HG03039 (cell line): ENCODE data around the gene HDC.

Experiments
- ATAC-seq: cut with Tn5 transposase; IDR thresholded peaks from one replicate; pipeline ENCODE4 v1.9.1; 2021; ENCODE audit warnings: mild to moderate bottlenecking, moderate library complexity; ENCODE audit not compliant: unreplicated experiment

HDC gene, protein sequence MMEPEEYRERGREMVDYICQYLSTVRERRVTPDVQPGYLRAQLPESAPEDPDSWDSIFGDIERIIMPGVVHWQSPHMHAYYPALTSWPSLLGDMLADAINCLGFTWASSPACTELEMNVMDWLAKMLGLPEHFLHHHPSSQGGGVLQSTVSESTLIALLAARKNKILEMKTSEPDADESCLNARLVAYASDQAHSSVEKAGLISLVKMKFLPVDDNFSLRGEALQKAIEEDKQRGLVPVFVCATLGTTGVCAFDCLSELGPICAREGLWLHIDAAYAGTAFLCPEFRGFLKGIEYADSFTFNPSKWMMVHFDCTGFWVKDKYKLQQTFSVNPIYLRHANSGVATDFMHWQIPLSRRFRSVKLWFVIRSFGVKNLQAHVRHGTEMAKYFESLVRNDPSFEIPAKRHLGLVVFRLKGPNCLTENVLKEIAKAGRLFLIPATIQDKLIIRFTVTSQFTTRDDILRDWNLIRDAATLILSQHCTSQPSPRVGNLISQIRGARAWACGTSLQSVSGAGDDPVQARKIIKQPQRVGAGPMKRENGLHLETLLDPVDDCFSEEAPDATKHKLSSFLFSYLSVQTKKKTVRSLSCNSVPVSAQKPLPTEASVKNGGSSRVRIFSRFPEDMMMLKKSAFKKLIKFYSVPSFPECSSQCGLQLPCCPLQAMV

DNA sequence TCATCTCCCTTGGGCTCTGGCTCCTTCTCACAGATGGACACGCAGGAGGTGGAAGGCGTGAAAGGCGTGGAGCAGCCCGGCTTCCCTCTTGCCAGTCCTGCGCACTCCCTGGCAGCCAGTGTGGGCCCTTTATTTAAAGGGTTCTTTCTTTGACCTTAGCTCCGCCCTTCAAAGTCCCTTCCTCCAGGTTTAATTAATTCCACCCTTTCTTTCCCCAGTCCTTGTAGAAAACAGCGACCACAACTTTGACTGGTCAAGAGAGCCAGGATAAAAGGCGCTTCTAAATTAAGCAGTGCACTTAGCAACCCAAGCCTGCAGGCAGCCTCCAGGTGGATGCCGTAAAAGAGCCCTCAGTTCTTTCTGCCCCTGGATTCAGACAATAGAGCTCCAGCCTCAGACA lies at the start of gene HDC:
Gene HDC (minus strand): TSS at position 107 of the 400 bp plus-strand sequence. CDS start 103 bp downstream, at position 4.
- ATAC-seq: no peak

DNA sequence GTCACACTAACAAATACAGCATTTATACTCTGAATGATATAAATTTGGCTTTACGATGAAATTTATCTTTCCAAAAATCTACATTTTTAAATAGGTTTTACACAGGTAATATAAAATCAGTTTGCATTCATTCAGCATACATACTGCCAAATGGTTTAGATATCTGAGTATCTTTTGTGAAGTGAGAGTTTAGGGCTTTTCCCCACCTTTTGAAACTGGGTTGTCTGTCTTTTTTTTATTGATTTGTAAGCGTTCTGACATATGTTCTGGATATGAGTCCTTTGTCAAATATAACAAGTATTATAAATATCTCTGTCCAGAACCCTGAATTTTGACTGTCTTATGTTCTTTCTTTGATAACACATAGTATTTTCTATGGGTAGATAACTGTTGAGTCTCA lies 47.1 kb upstream of the HDC start:
- ATAC-seq: no peak

DNA sequence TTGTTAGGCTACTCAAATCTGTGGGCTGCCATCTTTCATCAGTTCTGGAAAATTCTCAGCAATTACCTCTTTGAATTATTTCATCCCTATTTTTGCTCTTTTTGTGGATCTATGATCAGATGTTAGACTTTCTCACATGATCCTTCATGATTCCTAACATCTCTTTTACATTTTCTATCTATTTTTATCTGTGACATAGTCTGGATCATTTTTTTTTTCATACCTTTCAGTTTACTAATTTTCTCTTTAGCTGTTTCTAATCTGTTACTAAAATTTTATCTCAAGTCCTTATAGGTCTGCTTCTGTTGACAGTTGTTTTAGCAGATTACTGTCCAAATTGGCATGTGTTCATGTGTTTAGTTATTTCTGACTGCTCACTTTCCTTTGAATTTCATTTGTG lies 42.3 kb upstream of the HDC start:
- no peak for ATAC-seq

DNA sequence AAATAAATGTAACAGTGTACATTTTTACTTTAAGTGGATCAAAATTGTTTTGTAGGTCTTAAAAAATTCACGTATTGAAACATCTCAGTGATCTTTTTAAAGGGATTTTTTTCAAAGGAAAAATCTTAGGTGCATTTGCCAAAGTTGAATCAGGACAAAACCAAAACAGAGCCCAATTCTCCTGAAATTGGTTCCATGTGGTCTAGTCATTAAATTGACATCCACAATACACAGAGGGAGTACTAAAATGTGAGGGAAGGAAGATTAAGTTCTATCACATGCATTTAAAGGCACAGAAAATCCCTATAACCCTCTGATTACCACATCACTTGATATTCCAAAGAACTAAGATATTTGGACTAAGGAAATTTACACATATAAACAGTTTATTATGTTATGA lies 39.3 kb upstream of the HDC start:
- ATAC-seq: no peak

DNA sequence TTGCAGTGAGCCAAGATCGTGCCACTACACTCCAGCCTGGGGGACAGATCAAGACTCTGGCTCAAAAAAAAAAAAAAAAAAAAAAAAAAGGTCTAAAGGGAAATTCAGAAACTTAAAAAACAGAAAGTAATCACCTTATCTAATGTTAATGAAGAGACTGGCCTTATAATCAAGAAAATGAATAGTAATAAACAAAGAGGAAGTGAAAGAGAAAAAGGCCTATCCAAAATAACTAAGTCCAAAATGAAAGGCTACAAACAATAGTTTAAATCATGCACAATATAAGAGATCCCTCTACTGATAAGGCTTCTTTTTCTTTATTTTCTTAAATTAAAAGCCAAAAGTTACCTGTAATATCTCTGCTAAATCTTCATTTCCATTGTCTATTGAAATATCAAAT lies 37.1 kb upstream of the HDC start:
- no peak for ATAC-seq

DNA sequence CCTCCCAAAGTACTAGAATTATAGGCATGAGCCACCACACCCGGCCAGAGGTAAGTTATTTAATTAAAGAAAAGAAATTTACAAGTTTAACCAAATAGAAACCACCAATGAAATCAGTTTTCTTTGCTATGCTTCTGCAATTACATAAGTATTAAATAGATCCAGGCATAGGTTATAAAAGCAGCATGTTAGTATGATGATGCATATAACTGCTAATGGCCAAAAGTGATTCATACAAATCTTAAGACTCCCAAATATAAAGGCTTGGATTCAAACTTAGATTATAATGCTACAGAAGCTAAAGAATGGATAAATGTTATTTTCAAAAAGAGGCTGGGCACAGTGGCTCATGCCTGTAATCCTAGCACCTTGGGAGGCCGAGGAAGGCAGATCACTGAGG lies 32.8 kb upstream of the HDC start:
- ATAC-seq: no peak

DNA sequence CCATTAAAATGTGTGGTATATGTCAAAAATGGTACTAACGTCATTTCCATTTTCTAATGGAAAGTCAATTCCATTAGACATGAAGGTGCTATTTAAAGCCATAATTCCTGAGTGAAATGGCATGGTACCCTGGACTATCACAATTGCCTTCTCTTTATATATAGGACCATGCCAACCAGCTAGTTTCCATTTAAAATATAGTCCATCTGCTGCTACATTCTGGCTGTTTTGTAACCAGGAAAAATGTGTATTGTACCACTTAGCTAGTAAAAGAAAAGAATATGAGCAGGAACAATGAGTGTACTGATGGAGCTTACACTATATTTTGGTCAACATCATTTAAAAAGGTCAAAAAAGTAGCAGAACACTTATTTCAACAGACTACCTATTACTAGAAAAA lies 30.4 kb upstream of the HDC start:
- ATAC-seq: no peak

DNA sequence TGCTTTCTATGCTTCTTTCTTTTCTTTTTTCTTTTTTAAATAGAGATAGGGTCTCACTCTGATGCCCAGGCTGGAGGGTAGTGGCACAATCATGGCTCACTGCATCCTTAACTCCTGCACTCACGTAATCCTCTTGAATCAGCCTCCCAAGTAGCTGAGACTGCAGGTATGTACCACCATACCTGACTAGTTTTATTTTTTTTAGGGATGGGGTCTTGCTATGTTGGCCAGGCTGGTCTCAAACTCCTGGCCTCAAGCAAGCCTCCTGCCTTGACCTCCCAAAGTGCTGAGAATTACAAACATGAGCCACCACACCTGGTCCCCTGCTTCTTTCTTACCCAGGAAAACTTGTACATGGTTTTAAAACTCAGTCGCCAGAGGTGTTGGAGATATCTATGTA lies 24.2 kb upstream of the HDC start:
- no peak for ATAC-seq

DNA sequence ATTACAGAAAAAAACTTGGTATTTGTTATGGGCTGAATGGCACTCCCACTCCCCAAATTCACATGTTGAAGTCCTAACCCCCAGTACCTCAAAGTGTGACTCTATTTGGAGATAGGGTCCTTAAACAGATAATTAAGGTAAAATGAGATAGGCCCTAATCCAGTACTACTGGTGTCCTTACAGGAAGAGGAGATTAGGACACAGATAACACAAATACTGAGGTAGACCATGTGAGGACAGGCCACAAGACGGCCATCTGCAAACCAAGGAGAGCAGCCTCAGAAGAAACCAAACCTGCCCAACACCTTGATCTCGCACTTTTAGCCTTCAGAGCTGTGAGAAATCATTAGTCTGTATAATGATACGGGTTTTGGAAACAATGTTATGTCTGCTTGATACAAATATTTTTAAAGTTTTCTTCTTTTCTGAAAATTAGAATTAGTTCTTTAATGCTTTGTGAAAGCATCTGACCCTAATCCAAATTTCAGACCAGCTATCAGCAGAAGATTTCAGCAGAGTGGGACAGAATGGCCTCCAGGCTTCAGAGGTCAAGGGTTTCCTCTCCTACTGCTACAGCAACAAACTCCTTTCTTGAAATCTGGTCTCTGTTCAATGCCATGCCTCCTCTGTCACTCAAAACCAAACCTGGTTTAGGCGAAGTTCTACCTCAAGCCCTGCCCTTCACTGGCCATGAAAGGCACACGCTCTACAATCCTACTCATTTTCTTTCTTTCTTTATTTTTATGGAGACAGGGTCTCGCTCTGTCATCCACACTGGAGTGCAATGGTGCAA lies 22.0 kb upstream of the HDC start:
- ATAC-seq: no peak

DNA sequence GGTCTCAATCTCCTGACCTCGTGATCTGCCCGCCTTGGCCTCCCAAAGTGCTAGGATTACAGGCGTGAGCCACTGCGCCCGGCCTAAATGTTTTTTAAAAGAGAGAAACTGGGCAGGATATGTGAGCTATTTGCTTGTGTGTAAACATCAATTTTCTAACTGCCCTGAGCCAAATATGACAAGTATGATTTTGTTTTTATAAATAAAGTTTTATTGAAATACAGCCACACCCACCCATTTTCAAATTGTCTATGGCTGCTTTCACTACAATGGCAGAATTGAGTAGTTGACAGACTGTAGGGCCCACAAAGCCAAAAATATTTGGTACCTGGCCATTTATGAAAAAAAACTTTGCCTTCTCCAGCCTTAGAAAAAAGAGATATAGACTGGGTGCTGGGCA lies 15.9 kb upstream of the HDC start:
- no peak for ATAC-seq

DNA sequence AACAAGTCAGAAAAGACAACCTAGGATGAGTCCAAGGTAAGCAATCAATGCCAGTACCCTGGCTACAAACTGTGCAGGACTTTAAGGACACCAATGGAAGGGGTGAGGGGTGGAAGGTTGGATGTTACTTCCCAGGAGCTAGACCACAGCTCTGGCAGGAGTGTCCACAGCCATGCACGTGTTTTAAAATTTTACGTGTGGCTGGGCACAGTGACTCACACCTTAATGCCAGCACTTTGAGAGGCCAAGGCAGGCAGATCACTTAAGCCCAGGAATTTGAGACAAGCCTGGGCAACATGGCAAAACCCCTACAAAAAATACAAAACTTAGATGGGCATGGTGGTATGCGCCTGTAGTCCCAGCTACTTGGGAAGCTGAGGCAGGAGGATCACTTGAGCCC lies 14.7 kb upstream of the HDC start:
- no peak for ATAC-seq

DNA sequence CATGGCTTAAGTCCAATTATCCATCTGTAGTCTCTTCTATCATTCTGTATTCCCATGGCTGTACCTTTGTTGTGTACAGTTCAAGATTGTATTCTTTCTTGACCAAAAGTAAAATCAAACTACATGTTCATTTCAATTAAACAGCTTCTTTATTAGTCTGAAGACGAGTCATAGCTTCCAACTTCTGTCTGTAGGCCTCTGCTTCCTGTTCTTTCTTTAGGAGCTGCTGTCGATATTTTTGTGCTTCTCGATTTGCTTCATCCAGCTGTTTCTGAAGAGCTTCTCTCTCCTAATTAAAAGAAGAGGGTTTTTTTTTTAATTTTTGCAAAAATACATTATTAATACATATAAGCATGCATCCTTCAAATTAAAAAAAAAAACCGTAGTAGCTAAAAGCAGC lies 13.0 kb upstream of the HDC start:
- ATAC-seq: no peak

DNA sequence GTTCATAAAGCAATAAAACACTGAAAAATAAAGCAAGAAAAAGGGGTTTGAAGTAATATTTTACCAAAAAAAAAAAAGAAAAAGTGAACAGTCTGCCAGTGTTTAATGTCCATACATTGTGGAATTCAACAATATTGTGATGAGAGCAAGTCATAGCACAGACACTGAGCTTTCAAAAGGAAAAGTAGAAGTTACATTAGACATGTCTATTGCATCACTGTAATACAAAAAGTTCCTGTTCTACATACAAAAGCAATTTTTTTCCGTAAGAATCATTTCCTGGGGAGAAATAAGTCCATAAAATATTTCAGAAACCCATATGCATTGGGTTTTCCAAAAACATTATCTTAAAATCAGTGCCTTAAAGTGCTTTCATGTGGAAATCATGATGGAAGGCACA lies 11.8 kb upstream of the HDC start:
- no peak for ATAC-seq

DNA sequence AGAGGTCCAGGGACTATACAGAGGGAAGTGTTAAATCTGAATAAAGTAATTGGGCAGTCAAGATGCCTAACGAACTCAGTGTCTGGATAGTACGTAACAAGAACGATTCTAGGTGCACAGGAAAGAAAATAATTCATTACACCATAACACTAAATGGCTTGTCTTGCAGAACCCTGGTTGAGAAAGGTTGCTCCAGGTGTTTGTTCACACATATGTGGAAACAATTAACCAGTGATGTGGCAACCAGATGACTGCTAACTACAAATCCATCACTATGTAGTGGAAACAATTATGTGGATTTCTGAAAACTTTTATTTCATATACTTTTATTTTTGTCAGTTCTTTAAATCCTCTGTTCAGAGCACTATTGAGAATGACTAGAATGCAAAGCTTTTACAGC lies 10.4 kb upstream of the HDC start:
- no peak for ATAC-seq

DNA sequence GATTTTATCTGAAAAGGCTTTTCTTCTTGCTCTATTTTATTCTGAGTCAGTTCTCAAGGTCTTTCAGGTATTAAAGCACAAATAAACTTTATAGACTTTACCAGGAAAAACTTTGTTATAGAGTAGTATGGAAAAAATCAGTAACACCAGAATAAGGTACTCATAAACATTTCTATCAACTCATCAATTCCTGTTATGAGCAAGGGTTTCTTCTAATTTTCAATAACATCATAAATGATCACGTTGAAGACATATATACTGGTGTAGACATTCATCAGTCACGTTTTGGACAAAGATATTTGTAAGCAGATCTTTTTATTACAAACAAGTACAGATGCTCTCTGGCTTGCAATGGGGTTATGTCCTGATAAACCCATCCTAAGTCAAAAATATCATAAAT lies 9.6 kb upstream of the HDC start:
- no peak for ATAC-seq

DNA sequence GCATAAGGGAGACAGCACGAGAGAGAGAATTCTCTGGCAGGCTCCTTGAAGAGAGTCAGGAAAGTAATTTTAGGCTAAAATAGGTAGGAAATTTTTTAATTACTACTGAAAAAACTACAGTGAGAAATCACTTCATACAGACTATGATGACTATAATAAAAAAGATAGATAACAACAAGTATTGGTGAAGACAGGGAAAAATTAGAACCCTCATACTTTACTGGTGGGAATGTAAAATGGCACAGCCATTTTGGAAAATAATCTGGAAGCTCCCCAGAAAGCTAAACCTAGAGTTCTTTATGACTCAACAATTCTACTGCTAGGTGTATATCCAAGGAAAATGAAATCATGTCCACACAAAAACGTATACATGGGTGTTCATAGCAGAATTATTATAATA lies 2.1 kb upstream of the HDC start:
- no peak for ATAC-seq

DNA sequence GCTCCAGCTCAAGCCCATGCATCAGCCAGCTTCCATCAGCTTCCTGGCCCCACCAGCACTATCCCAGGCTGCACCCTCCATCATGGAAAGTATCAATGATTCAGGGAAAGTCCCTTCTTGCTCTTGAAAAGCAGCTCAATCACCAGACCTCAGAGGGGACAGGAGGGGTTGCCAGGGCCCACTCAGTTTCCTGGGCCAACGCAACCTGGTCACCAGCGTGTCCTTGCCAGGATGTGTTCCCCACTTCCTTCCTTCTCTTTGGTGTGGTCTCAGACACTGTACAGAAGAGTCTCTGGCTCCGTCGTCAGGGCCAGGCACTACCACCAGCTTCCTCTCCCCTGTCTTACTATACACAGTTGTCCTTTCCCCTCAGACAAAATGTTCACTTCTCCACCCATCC lies 3.0 kb downstream of the HDC start:
- no peak for ATAC-seq

DNA sequence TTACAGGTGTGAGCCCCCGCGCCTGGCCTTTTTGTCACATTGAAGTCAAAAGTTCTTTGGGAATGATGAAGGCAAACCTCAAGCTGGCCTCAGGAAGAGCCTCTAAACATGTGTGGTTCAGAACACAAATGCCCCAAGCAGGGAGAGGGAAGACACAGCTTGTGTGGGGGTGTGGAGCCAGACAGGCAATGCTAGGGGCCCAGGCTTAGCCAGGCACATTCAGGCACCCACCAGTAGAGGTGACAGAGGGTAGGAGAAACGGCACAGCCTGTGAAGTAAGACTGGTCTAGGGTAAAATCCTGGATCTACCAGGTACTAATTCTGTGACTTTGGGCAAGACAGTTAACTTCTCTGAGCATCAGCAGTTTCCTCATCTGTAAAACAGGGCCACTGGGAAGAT lies 3.5 kb downstream of the HDC start:
- ATAC-seq: no peak

DNA sequence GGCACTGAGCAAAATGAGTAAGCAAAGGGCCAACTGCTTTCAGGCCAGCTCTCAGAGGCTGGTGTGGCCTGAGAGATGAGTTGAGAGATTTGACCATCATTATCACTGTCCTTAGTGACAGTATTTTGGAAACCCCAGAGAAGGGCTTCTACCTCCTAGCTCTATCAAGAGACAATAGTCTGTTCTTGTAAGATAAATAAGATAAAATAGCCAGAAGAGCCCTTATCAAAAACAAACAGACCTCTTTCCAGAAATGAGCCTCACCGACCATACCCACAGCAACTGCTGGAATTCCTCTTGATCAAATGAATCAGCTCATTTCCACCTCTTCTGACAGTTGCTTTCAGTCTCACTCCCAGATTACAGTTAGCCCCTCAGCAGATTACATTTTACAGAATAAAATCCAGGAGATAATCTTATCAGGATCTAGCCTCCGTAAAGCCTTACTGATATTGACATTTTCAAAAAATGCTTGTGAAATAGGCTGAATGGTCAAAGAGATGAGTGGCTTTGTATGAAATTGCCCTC lies 4.5 kb downstream of the HDC start:
- ATAC-seq: peak; percentile 29

DNA sequence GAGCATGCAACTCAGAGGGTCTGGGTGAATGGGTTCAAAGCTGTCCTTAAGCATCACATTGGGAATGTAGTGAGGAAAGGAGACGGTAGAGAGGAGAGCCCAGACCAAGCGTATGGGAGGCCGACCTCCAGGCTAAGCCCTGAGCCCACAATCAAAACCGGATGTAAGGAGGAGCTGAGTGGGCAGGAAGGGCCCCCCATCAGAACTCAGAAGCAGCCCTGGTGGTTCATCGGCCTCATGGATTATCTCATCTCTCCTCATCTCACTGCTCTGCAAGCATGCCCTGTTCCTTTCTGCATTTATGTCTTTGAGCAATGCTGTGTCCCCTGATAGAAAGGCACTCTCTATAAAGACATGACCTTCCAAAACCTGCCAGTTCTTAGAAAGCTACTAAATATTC lies 6.2 kb downstream of the HDC start:
- ATAC-seq: no peak

DNA sequence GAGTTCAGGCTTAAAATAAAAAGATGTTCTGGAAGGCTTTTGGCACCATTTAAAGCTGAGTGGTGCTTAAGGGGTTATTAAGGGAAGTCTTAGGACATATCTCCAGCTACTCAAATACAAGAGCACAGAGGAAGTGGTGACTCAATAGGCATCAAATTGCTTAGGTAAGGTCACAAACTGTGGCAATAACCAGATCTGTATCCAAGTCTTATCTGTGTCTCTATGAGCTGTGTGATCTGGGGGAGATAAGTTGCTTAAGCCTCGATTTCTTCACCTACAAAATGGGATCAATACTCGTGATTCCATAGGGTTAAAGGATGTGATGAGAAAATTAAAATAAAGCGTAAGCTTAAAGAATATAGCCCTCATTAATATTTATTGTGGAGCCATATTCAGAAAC lies 7.6 kb downstream of the HDC start:
- ATAC-seq: no peak

DNA sequence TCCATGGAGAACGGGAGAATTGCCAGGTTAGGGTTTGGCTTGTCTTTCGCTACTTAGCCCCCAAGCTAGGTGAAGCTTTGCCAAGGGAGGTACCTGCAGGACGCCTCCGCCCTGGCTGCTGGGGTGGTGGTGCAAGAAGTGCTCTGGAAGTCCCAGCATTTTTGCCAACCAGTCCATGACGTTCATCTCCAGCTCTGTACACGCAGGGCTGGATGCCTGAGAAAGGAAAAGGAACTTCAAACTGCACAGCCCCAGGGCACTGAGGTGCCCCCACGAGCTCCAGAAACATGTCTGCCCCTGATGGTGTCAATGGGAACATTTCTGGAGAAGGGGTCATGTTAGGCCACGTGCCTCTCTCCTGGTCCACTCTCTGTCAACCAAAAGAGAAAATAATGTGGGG lies 8.2 kb downstream of the HDC start:
- no peak for ATAC-seq
